SK-N-SH (cell line): ENCODE measurements around the gene TBCD. TPM values are rescaled to one million over a fixed set of nuclear protein-coding genes. Genes with fewer than 3 reads are reported as not detected.

Experiments
- CTCF ChIA-PET: fragments of 300-600, 350-600 bp; formaldehyde crosslinking; extraction: SDS; loops from one replicate; lab custom pipeline; 2021; lab: Yijun Ruan, JAX
- POLR2A ChIA-PET: fragments of 350-600 bp; sonication (Branson Sonifier 250); formaldehyde crosslinking; extraction: SDS; loops from one replicate; lab custom pipeline; 2020; ENCODE audit warnings: antibody characterized with exemption, inconsistent platforms; lab: Yijun Ruan, JAX
- DNase-seq: peaks from one replicate; pipeline ENCODE4 v3.0.0; 2012
- H2AFZ ChIP-seq: fragments of 200-600 bp; sonication (generic); 2 replicates; pipeline ENCODE4 v1.8.1; 2016; ENCODE audit warnings: antibody characterized with exemption, mild to moderate bottlenecking, low read depth
- H3F3A ChIP-seq: fragments of 200-600 bp; sonication (generic); replicated peaks from 2 replicates; pipeline ENCODE3; 2016; ENCODE audit warnings: antibody characterized with exemption, mild to moderate bottlenecking; ENCODE audit not compliant: insufficient read depth
- H3K27ac ChIP-seq, 2 experiments: fragments of 200-500 bp in 1 of 2; fragments of 200-600 bp in 1 of 2; sonication (Bioruptor generic) in 1 of 2; sonication (generic), shearing (Covaris generic) in 1 of 2; 2 replicates each; pipeline versions ENCODE4 v1.5.1 to v1.6.1; 2014 to 2016; ENCODE audit warnings: low read depth in 2 of 2, inconsistent platforms in 1 of 2, low read length in 1 of 2, mild to moderate bottlenecking in 1 of 2, mixed read lengths in 1 of 2
- H3K27me3 ChIP-seq: fragments of 200-600 bp; sonication (generic), shearing (Covaris generic); 2 replicates; pipeline ENCODE4 v1.6.1; 2016; ENCODE audit warnings: mixed run types; ENCODE audit not compliant: insufficient read depth
- H3K36me3 ChIP-seq, 2 experiments: fragments of 200-500 bp in 1 of 2; fragments of 200-600 bp in 1 of 2; sonication (Bioruptor generic) in 1 of 2; sonication (generic) in 1 of 2; replicated peaks in 1 of 2; 2 replicates each; pipeline versions ENCODE3 to v1.5.1; 2014 to 2016; ENCODE audit warnings: low read length in 1 of 2, mild to moderate bottlenecking in 1 of 2; ENCODE audit not compliant: insufficient read depth in 2 of 2, control insufficient read depth in 1 of 2
- H3K4me1 ChIP-seq, 2 experiments: fragments of 200-500 bp in 1 of 2; fragments of 200-600 bp in 1 of 2; sonication (Bioruptor generic) in 1 of 2; sonication (generic), shearing (Covaris generic) in 1 of 2; 2 replicates each; pipeline versions ENCODE4 v1.5.1 to v1.6.1; 2014 to 2016; ENCODE audit warnings: low read depth in 1 of 2, low read length in 1 of 2, mixed run types in 1 of 2; ENCODE audit not compliant: insufficient read depth in 2 of 2, control insufficient read depth in 1 of 2
- H3K4me2 ChIP-seq: fragments of 200-600 bp; sonication (generic), shearing (Covaris generic); 2 replicates; pipeline ENCODE4 v1.6.1; 2017; ENCODE audit warnings: mixed run types
- H3K4me3 ChIP-seq, 2 experiments: fragments of 200-500 bp in 1 of 2; fragments of 200-600 bp in 1 of 2; sonication (Bioruptor generic) in 1 of 2; sonication (generic), shearing (Covaris generic) in 1 of 2; 2 replicates each; pipeline versions ENCODE4 v1.5.1 to v1.8.1; 2014 to 2016; ENCODE audit warnings: low read depth in 2 of 2, inconsistent platforms in 1 of 2, low read length in 1 of 2, mild to moderate bottlenecking in 1 of 2, mixed read lengths in 1 of 2, moderate library complexity in 1 of 2
- H3K79me2 ChIP-seq: fragments of 200-600 bp; sonication (generic); 2 replicates; pipeline ENCODE4 v1.8.1; 2017; ENCODE audit warnings: mild to moderate bottlenecking; ENCODE audit not compliant: insufficient read depth
- H3K9ac ChIP-seq: fragments of 200-600 bp; sonication (generic); 2 replicates; pipeline ENCODE4 v1.6.1; 2017; ENCODE audit warnings: mixed run types
- H3K9me2 ChIP-seq: fragments of 200-600 bp; sonication (generic); 2 replicates; pipeline ENCODE4 v1.6.1; 2017; ENCODE audit warnings: mixed run types
- H3K9me3 ChIP-seq: fragments of 200-600 bp; sonication (generic); 2 replicates; pipeline ENCODE4 v1.6.1; 2017; ENCODE audit warnings: mixed run types, mild to moderate bottlenecking, moderate library complexity
- H4K20me1 ChIP-seq: fragments of 200-600 bp; sonication (generic); 2 replicates; pipeline ENCODE4 v1.6.1; 2017; ENCODE audit warnings: mild to moderate bottlenecking, mixed run types; ENCODE audit not compliant: insufficient read depth
- CTCF ChIP-seq: fragments of 200-600 bp; sonication (generic); IDR thresholded peaks from 2 replicates; pipeline ENCODE4 v1.6.1; 2017; ENCODE audit warnings: antibody characterized with exemption, mild to moderate bottlenecking, moderate library complexity
- EP300 ChIP-seq, 2 experiments: IDR thresholded peaks; 2 replicates each; pipeline versions ENCODE4 v1.4.0 to v1.6.1; 2012; ENCODE audit warnings: borderline replicate concordance in 1 of 2, low read depth in 1 of 2, low read length in 1 of 2
- FOSL2 ChIP-seq: IDR thresholded peaks from 2 replicates; pipeline ENCODE4 v1.4.0; 2012; ENCODE audit warnings: low read depth, mild to moderate bottlenecking, moderate library complexity, borderline replicate concordance
- FOXJ3 ChIP-seq: sonication (generic); formaldehyde crosslinking; IDR thresholded peaks from 2 replicates; pipeline ENCODE4 v1.5.1; 2020; ENCODE audit warnings: mild to moderate bottlenecking, missing genetic modification reagents
- FOXM1 ChIP-seq: IDR thresholded peaks from 2 replicates; pipeline ENCODE4 v1.4.0; 2012; ENCODE audit warnings: low read depth, mild to moderate bottlenecking
- GABPA ChIP-seq: IDR thresholded peaks from 2 replicates; pipeline ENCODE4 v1.4.0; 2012; ENCODE audit warnings: low read depth, mild to moderate bottlenecking
- IRF3 ChIP-seq: fragments of 150-350 bp; IDR thresholded peaks from 2 replicates; pipeline ENCODE4 v1.6.1; 2016; ENCODE audit warnings: mild to moderate bottlenecking, low read depth, low read length
- JUND ChIP-seq: IDR thresholded peaks from 2 replicates; pipeline ENCODE4 v1.4.0; 2012
- MAX ChIP-seq: IDR thresholded peaks from 2 replicates; pipeline ENCODE4 v1.4.0; 2012; ENCODE audit warnings: low read depth
- MEF2A ChIP-seq: IDR thresholded peaks from 2 replicates; pipeline ENCODE4 v1.4.0; 2012; ENCODE audit warnings: low read depth, borderline replicate concordance
- MXI1 ChIP-seq: IDR thresholded peaks from 2 replicates; pipeline ENCODE4 v1.6.1; 2012; ENCODE audit warnings: mild to moderate bottlenecking, low read depth, low read length, improper control_type of control experiment
- NFIC ChIP-seq: IDR thresholded peaks from 2 replicates; pipeline ENCODE4 v1.4.0; 2012; ENCODE audit warnings: borderline replicate concordance
- NRF1 ChIP-seq: IDR thresholded peaks from 2 replicates; pipeline ENCODE4 v1.6.1; 2012; ENCODE audit warnings: low read depth, mild to moderate bottlenecking, low read length
- RAD21 ChIP-seq: IDR thresholded peaks from 2 replicates; pipeline ENCODE4 v1.6.1; 2012; ENCODE audit warnings: mild to moderate bottlenecking, low read length
- RXRA ChIP-seq: IDR thresholded peaks from 2 replicates; pipeline ENCODE4 v1.4.0; 2012; ENCODE audit warnings: low read depth, mild to moderate bottlenecking, borderline replicate concordance
- SMC3 ChIP-seq: IDR thresholded peaks from 2 replicates; pipeline ENCODE4 v1.6.1; 2012; ENCODE audit warnings: low read depth, low read length, improper control_type of control experiment
- TAF1 ChIP-seq: IDR thresholded peaks from 2 replicates; pipeline ENCODE4 v1.6.1; 2012; ENCODE audit warnings: low read depth, mild to moderate bottlenecking, low read length, moderate library complexity, borderline replicate concordance
- TCF12 ChIP-seq: IDR thresholded peaks from 2 replicates; pipeline ENCODE4 v1.4.0; 2012
- YY1 ChIP-seq: IDR thresholded peaks from 2 replicates; pipeline ENCODE4 v1.4.0; 2012; ENCODE audit warnings: low read depth, mild to moderate bottlenecking
- WGBS: methylation state at CpG from one replicate; pipeline ENCODE4 v1.1.6; 2017; ENCODE audit warnings: low lambda C conversion rate; 5-methylcytosine and 5-hydroxymethylcytosine counted together
- polyA plus RNA-seq, 3 experiments: library from polyadenylated mRNA; depleted of rRNA; stranded (reverse); fragments of >200 nt; gene quantifications; 2 replicates each; pipeline ENCODE4 v1.2.3, GENCODE V29; 2012

The TBCD gene
- polyA plus RNA-seq, 1 of the 3 experiments (the other 2 are of a cell fraction) = 107 TPM

DNA sequence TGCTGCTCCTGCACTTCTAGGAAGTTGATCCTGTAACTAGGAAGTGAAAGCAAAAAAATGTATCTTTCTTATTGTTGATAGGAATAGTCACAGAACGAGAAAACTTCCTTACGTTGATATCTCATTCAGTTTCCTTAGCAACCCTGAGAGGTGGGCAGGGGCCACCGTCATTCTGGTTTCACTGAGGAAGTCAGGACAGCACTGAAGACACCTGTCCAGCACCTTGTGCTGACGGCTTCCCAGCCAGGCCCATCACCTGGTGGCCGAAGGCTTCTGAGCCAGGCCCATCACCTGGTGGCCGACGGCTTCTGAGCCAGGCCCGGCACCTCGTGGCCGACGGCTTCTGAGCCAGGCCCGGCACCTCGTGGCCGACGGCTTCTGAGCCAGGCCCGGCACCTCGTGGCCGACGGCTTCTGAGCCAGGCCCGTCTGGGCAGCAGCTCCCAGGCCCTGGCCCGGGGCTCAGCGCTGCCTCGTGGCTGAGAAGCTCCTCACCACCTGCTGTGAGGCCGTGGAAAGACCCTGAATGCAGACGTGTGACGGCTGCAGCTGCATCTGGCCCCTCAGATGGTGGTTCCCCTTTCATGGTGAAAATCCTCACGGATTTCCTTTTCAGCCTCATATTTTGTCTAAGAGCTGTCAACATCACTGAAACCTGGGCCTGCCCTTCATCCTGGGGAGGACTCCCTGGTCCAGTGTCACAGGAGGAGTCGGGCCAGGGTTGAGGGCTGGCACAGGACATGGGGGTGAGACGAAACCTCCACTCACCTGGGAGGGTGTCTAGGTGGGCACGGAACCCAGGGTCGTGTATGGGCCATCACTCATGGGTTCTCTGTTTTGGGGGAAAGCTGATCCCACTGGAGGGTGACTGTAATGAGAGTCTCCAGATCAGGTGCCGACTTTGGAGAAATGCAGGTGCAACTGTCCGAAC lies 121.0 kb downstream of the TBCD start:
- H3K4me3 ChIP-seq = no peak overlapping the region
- no peak overlapping the region for H3K27ac ChIP-seq
- no peak overlapping the region for H3K4me2 ChIP-seq
- H3K4me1 ChIP-seq = peaks cover 0 to 4% of the 10 kb centered on the region in 2 experiments; a peak in 1 of 4 replicates
- H3K9me3 ChIP-seq = no peaks in the 10 kb centered on the region
- H3F3A ChIP-seq = peaks cover 8% of the 10 kb centered on the region
- no peaks in the 10 kb centered on the region for H3K27me3 ChIP-seq
- WGBS = 95% methylated on average over 23 of the region's 33 CpGs
- POLR2A ChIA-PET = no interaction called here
- H3K9me2 ChIP-seq = no peaks in the 10 kb centered on the region
- no peaks in the 10 kb centered on the region for H4K20me1 ChIP-seq
- DNase-seq = no peak
- CTCF ChIA-PET = interaction anchor here (1.5 kb wide), 1 partner anchor 91 kb away, joined by 4 read pairs; no protein-coding TSS in a partner anchor
- peaks cover 0 to 23% of the 10 kb centered on the region in 2 experiments for H3K36me3 ChIP-seq
- H3K79me2 ChIP-seq = peaks cover 12% of the 10 kb centered on the region; the same call in 1 of the 2 replicates
- H2AFZ ChIP-seq = no peak overlapping the region
- no peak overlapping the region for H3K9ac ChIP-seq
- no peak for TF ChIP-seq JUND
- TF ChIP-seq YY1 = no peak
- TF ChIP-seq FOXJ3 (CRISPR knock-in tag) = no peak
- no peak for TF ChIP-seq CTCF
- no peak for TF ChIP-seq NFIC
- TF ChIP-seq RXRA = no peak
- TF ChIP-seq TCF12 = no peak
- TF ChIP-seq GABPA = no peak
- TF ChIP-seq FOXM1 = no peak
- no peak for TF ChIP-seq EP300 (IDR thresholded peaks at IDR 0.05; ENCODE audit: borderline replicate concordance in 1 of 2, low read depth in 1 of 2, low read length in 1 of 2)
- no peak for TF ChIP-seq TAF1
- no peak for TF ChIP-seq NRF1
- TF ChIP-seq MEF2A = no peak
- TF ChIP-seq IRF3 = no peak
- no peak for TF ChIP-seq SMC3

DNA sequence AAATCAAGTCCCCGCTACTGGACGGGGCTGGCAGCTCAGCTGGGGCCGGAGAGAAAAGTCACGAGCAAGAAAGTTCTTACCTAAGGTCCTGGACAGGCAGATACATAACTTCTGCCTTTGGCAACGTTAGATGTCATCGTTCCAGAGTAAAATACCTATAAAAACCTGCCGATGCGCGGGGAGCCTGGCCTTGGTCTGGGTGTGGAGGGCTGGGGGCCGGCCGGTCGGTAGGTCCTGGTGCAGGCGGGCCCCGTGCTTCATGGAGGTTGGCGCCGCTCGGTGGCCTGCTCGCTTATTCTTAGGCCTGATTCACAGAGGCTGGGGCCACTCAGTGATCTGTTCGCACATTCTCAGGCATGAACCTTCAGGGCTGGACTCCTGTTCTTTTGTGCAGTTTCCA lies 121.7 kb downstream of the TBCD start:
- Histone ChIP-seq H3K4me3 (no peak overlapping the region), H3K4me1 (peaks cover 0 to 2% of the 10 kb centered on the region in 2 experiments; a peak in 1 of 4 replicates), H2AFZ (no peak overlapping the region), H3K27ac (no peak overlapping the region), H3K36me3 (peaks cover 0 to 23% of the 10 kb centered on the region in 2 experiments), H3K9me3 (no peaks in the 10 kb centered on the region), H3K27me3 (no peaks in the 10 kb centered on the region), H4K20me1 (no peaks in the 10 kb centered on the region), H3K79me2 (peaks cover 13% of the 10 kb centered on the region; the same call in 1 of the 2 replicates), H3F3A (peaks cover 8% of the 10 kb centered on the region), H3K4me2 (no peak overlapping the region), H3K9ac (no peak overlapping the region), H3K9me2 (no peaks in the 10 kb centered on the region)
- ChIA-PET CTCF (interaction anchor here (1.5 kb wide), 1 partner anchor 91 kb away, joined by 4 read pairs; no protein-coding TSS in a partner anchor), POLR2A (no interaction called here)
- 96% methylated on average over 19 of the region's 19 CpGs for WGBS
- DNase-seq = no peak
- no peak for TF ChIP-seq FOXM1
- no peak for TF ChIP-seq FOXJ3 (CRISPR knock-in tag)
- no peak for TF ChIP-seq RXRA
- TF ChIP-seq TAF1 = no peak
- TF ChIP-seq MAX = no peak
- no peak for TF ChIP-seq CTCF
- TF ChIP-seq YY1 = no peak
- no peak for TF ChIP-seq EP300 (IDR thresholded peaks at IDR 0.05; ENCODE audit: borderline replicate concordance in 1 of 2, low read depth in 1 of 2, low read length in 1 of 2)
- TF ChIP-seq NRF1 = no peak
- no peak for TF ChIP-seq IRF3
- TF ChIP-seq FOSL2 = no peak
- no peak for TF ChIP-seq RAD21
- TF ChIP-seq MXI1 = no peak
